Measurements from ENCODE around the gene LCN15. TPM values are rescaled to one million over a fixed set of nuclear protein-coding genes. Genes with fewer than 3 reads are reported as not detected.
"Not testable (repeated sequence)": the region's sequence is repeated elsewhere in the genome, so short reads cannot be mapped to it uniquely, and the experiment has no call there.

The LCN15 gene
- total RNA-seq, 2 experiments from 2014 or later: not detected

DNA sequence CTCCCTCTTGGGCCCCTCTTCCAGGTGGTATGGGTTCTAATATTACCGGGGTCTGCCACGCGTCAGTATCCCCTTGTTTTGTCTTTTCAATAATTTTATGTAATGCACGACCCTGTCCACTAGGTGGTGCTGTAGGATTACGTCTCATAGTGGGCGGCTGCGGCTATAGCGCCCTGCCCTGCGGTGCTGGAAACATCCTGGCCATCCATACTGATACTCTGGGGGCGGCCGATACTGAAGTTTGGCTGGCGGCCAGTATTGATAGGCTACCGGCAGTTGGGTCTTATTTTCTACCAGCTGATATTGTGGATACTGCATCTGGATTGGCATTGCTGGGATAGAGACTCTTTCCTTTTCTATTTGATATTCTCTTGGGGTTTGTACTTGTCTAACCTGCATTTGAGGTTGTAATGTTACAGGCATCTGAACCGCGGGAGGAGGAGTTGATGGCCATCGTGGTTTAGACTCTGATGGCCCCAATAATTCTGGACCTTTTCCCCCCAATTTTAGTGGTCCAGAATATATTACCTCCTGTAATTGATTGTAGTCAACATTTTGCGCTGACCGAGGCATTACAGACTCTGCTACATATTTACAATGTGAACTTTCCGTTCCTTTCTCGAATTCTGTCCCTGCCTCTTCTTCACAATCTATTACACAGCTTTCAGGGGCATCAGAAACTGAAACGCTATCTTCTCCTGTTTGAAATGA is 23.5 kb upstream of the LCN15 start:
- H3K4me1 Mint-ChIP-seq (ENCODE audit: low read depth): peaks cover 32% of the 10 kb centered on the region
- H3K27me3 Mint-ChIP-seq: no peaks in the 10 kb centered on the region
- no peaks in the 10 kb centered on the region for H3K36me3 Mint-ChIP-seq (ENCODE audit: low read depth)
- TF ChIP-seq, protein P1, sequence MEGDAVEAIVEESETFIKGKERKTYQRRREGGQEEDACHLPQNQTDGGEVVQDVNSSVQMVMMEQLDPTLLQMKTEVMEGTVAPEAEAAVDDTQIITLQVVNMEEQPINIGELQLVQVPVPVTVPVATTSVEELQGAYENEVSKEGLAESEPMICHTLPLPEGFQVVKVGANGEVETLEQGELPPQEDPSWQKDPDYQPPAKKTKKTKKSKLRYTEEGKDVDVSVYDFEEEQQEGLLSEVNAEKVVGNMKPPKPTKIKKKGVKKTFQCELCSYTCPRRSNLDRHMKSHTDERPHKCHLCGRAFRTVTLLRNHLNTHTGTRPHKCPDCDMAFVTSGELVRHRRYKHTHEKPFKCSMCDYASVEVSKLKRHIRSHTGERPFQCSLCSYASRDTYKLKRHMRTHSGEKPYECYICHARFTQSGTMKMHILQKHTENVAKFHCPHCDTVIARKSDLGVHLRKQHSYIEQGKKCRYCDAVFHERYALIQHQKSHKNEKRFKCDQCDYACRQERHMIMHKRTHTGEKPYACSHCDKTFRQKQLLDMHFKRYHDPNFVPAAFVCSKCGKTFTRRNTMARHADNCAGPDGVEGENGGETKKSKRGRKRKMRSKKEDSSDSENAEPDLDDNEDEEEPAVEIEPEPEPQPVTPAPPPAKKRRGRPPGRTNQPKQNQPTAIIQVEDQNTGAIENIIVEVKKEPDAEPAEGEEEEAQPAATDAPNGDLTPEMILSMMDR (IDR thresholded peaks at IDR 0.05): peak; percentile 91
- H3K27ac Mint-ChIP-seq: no peak overlapping the region
- H3K9me3 ChIP-seq (ENCODE audit: control insufficient read depth in 1 of 2, insufficient read depth in 1 of 2, low read length in 2 of 2): no peaks in the 10 kb centered on the region
- intact Hi-C loops (cut with DNase I, micrococcal nuclease): loop anchor here (1.0 to 10.0 kb wide), 6 partner anchors 247 to 449 kb away; partner anchors contain the start of genes RNF208 (in 1 of the 2) and SEC16A (in 1 of the 2)
- ChIA-PET POLR2A (no interaction called here), CTCF (interaction anchor here (0.6 to 2.4 kb wide), 5 partner anchors 32 to 299 kb away, joined by 3 to 18 read pairs (median 4); partner anchors contain the start of genes AJM1 and MAN1B1)
- H3K9me3 Mint-ChIP-seq: no peaks in the 10 kb centered on the region
- H3K4me3 ChIP-seq (ENCODE audit: low read length): no peak overlapping the region
- peaks cover 7% of the 10 kb centered on the region for H3K36me3 ChIP-seq (ENCODE audit: insufficient read depth, low read length)
- no peak overlapping the region for H3K27ac ChIP-seq (ENCODE audit: low read depth in 1 of 2, low read length in 2 of 2)
- H3K27me3 ChIP-seq (ENCODE audit: control insufficient read depth in 1 of 2, insufficient read depth in 2 of 2, low read length in 2 of 2): no peaks in the 10 kb centered on the region
- H3K4me1 ChIP-seq (ENCODE audit: insufficient read depth, low read length): peaks cover 29% of the 10 kb centered on the region
- no peak overlapping the region for H3K4me3 Mint-ChIP-seq
- ATAC-seq (ENCODE audit: poor library complexity): no peak
- peak; percentile 43 to 88 (median 56) for DNase-seq

- H3K36me3 Mint-ChIP-seq (ENCODE audit: low read depth); H3K27me3 Mint-ChIP-seq; H3K27ac Mint-ChIP-seq; H3K9me3 Mint-ChIP-seq; H3K27ac ChIP-seq (ENCODE audit: low read depth in 1 of 2, low read length in 2 of 2); DNase-seq; H3K9me3 ChIP-seq (ENCODE audit: control insufficient read depth in 1 of 2, insufficient read depth in 1 of 2, low read length in 2 of 2); H3K27me3 ChIP-seq (ENCODE audit: control insufficient read depth in 1 of 2, insufficient read depth in 2 of 2, low read length in 2 of 2); H3K4me3 ChIP-seq (ENCODE audit: low read length); H3K4me3 Mint-ChIP-seq; ATAC-seq (ENCODE audit: poor library complexity); H3K36me3 ChIP-seq (ENCODE audit: insufficient read depth, low read length): not testable (repeated sequence)
- ChIA-PET CTCF (interaction anchor here (0.6 to 2.4 kb wide), 3 partner anchors 248 to 300 kb away, joined by 3 to 18 read pairs (median 4); partner anchors contain the start of gene MAN1B1), POLR2A (interaction anchor here (1.5 kb wide), 1 partner anchor 248 kb away, joined by 4 read pairs; no protein-coding TSS in a partner anchor)
- intact Hi-C loops (cut with DNase I, micrococcal nuclease): loop anchor here (1.0 to 10.0 kb wide), 6 partner anchors 248 to 450 kb away; partner anchors contain the start of genes RNF208 (in 1 of the 2) and SEC16A (in 1 of the 2)
- peaks cover 27% of the 10 kb centered on the region for H3K4me1 Mint-ChIP-seq (ENCODE audit: low read depth)
- peaks cover 21% of the 10 kb centered on the region for H3K4me1 ChIP-seq (ENCODE audit: insufficient read depth, low read length)
These were observed 22.7 kb upstream of the LCN15 start for GRCh38 chr9:136786983-136787382.

DNA sequence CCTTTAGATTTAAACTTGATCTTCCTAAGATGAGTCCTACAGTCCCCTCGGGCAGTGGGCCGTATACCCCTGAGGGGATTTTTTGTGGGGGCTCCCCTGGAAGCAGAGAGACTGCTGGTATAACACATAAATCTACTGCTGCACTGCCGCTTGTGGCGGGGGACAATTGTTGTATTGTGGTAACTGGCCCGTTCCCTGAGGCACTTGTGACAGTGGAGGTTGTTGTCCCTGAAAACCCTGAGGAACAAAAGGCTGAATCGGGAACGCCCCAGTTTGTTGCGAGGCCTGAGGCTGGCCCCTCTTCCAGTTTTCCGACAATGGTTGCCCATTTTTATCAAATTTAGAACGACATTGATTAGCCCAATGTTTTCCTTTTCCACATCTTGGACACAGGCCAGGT is 22.1 kb upstream of the LCN15 start:
- Mint-ChIP-seq H3K27ac (no peak overlapping the region), H3K36me3 (ENCODE audit: low read depth) (no peaks in the 10 kb centered on the region), H3K4me1 (ENCODE audit: low read depth) (peaks cover 25% of the 10 kb centered on the region), H3K4me3 (no peak overlapping the region), H3K9me3 (no peaks in the 10 kb centered on the region), H3K27me3 (no peaks in the 10 kb centered on the region)
- TF ChIP-seq, protein P1 (IDR thresholded peaks at IDR 0.05): no peak
- DNase-seq (no peak), ATAC-seq (ENCODE audit: poor library complexity) (no peak)
- intact Hi-C loops (cut with DNase I, micrococcal nuclease): loop anchor here (2.0 to 10.0 kb wide), 5 partner anchors 278 to 451 kb away; partner anchors contain the start of genes RNF208 (in 1 of the 2) and SEC16A (in 1 of the 2)
- Histone ChIP-seq H3K27me3 (ENCODE audit: control insufficient read depth in 1 of 2, insufficient read depth in 2 of 2, low read length in 2 of 2) (no peaks in the 10 kb centered on the region), H3K36me3 (ENCODE audit: insufficient read depth, low read length) (no peaks in the 10 kb centered on the region), H3K9me3 (ENCODE audit: control insufficient read depth in 1 of 2, insufficient read depth in 1 of 2, low read length in 2 of 2) (no peaks in the 10 kb centered on the region), H3K27ac (ENCODE audit: low read depth in 1 of 2, low read length in 2 of 2) (no peak overlapping the region), H3K4me1 (ENCODE audit: insufficient read depth, low read length) (peaks cover 15% of the 10 kb centered on the region), H3K4me3 (ENCODE audit: low read length) (no peak overlapping the region)
- CTCF ChIA-PET: interaction anchor here (2.4 kb wide), 1 partner anchor 249 kb away, joined by 18 read pairs; no protein-coding TSS in a partner anchor
- POLR2A ChIA-PET: interaction anchor here (1.5 kb wide), 1 partner anchor 249 kb away, joined by 4 read pairs; no protein-coding TSS in a partner anchor

DNA sequence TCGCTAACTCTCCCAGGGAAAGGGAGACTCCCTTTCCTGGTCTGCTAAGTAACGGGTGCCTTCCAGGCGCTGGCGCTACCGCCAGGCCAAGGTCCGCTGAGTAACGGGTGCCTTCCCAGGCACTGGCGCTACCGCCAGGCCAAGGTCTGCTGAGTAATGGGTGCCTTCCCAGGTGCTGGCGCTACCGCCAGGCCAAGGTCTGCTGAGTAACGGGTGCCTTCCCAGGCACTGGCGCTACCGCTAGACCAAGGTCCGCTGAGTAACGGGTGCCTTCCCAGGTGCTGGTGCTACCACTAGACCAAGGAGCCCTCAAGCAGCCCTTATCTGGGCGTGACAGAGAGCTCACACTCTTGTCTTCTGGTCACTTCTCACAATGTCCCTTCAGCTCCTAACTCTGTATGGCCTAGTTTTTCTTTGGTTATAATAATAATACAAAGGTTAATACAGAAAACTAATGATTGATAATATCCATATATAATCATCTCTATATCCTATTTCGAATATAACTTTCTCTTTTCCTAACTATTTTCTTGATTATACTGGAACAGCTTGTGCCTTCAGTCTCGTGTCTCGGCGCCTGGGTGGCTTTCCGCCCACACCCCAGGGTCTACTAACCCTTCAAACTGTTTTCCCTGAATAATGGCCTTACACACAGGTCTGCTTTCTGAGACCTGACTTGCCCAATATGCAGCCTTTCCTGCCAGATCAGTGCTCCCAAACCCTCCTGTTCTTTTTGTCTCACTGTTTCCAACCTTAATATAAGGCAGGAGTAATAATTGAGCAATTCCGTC is 21.4 kb upstream of the LCN15 start:
- ATAC-seq (ENCODE audit: poor library complexity); H3K27ac Mint-ChIP-seq; H3K9me3 ChIP-seq (ENCODE audit: control insufficient read depth in 1 of 2, insufficient read depth in 1 of 2, low read length in 2 of 2); CTCF ChIA-PET; H3K9me3 Mint-ChIP-seq; DNase-seq; H3K4me3 ChIP-seq (ENCODE audit: low read length); H3K27ac ChIP-seq (ENCODE audit: low read depth in 1 of 2, low read length in 2 of 2); H3K27me3 Mint-ChIP-seq; H3K36me3 Mint-ChIP-seq (ENCODE audit: low read depth); H3K36me3 ChIP-seq (ENCODE audit: insufficient read depth, low read length); H3K27me3 ChIP-seq (ENCODE audit: control insufficient read depth in 1 of 2, insufficient read depth in 2 of 2, low read length in 2 of 2); H3K4me3 Mint-ChIP-seq: not testable (repeated sequence)
- H3K4me1 Mint-ChIP-seq (ENCODE audit: low read depth): peaks cover 18% of the 10 kb centered on the region
- peaks cover 12% of the 10 kb centered on the region for H3K4me1 ChIP-seq (ENCODE audit: insufficient read depth, low read length)
- POLR2A ChIA-PET: interaction anchor here (1.5 kb wide), 1 partner anchor 249 kb away, joined by 4 read pairs; no protein-coding TSS in a partner anchor
- intact Hi-C loops (cut with DNase I, micrococcal nuclease): loop anchor here (2.0 to 10.0 kb wide), 5 partner anchors 279 to 452 kb away; partner anchors contain the start of genes RNF208 (in 1 of the 2) and SEC16A (in 1 of the 2)
